Stimulated activated CD8-positive, alpha-beta memory T cell treated with anti-CD3 and anti-CD28 coated beads, Interleukin-12 subunit alpha, Interleukin-12 subunit beta, amount 100 ng/mL, for 24 hours (primary cell): ENCODE measurements around the gene CAPN2.

ENCODE experiments used
- DNase-seq: peaks from one replicate; pipeline ENCODE4 v3.0.0-alpha.2; 2020; ENCODE audit errors: extremely low read depth

The CAPN2 gene

GRCh38 chr1:223760833-223761232, 48.5 kb downstream of the CAPN2 start:
- DNase-seq, result no peak

- DNase-seq, result no peak
These were observed 49.1 kb downstream of the CAPN2 start for GRCh38 chr1:223761411-223761810.

GRCh38 chr1:223763251-223763650, 50.9 kb downstream of the CAPN2 start:
- DNase-seq, result no peak

DNA sequence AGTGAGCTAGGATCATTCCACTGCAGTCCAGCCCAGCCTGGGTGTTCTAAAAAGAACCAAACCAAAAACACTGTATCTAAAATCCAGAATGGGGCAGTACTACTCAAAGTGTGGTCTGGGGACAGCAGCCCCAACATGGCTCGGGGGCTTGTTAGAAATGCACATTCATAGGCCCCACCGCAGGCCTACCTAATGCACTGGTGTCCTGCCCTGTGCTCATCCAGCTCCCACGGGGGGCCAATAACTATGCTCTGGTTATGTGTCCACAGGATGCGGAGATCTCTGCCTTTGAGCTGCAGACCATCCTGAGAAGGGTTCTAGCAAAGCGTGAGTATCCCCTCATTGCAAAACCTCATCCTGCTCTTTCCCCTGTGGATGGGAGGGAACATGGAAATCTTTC, 51.5 kb downstream of the CAPN2 start:
- no peak for DNase-seq

GRCh38 chr1:223765036-223765718, 52.8 kb downstream of the CAPN2 start:
- DNase-seq, result no peak

GRCh38 chr1:223765719-223766340, 53.5 kb downstream of the CAPN2 start:
- DNase-seq, result no peak

DNA sequence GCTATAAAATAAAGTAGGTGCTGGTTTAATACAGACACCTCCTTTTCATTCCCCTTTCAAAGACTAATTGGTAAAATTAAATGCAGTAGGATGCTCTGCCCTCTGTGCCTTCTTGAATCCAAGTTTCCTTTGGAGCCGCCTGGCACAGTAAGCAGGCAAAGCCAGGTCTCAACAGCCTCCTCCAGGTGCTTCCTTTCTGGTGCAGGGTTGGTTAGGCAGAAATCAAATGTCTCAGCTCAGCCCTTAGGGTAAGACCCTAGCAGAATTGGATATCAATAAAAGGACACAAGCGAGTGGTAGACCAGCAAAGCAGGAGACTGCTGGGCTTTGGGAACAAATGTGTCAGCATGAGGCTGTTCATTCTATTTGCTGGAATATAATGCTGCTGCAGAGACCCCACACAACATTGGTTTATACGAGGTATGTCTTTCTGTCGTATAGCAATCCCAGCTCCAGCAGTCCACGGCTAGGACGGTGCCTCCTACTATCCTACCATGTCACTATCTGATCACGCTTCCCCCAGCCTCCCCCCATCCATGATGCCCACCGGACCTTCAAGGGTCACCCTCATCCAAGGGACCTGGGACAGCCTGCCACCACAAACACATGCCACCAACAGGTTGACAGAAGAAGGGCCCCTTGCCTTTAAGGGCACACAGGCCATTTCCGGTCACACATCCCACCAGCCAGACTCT, 58.4 kb downstream of the CAPN2 start:
- no peak for DNase-seq

GRCh38 chr1:223771469-223771813, 59.1 kb downstream of the CAPN2 start:
- DNase-seq, result no peak

- DNase-seq, result no peak
These were observed 59.8 kb downstream of the CAPN2 start for GRCh38 chr1:223771814-223772770.

GRCh38 chr1:223772771-223773160, 60.4 kb downstream of the CAPN2 start:
- DNase-seq, result no peak

GRCh38 chr1:223774134-223774814, 61.9 kb downstream of the CAPN2 start:
- no peak for DNase-seq

- DNase-seq, result no peak
These were observed 62.7 kb downstream of the CAPN2 start for GRCh38 chr1:223775054-223775453.

DNA sequence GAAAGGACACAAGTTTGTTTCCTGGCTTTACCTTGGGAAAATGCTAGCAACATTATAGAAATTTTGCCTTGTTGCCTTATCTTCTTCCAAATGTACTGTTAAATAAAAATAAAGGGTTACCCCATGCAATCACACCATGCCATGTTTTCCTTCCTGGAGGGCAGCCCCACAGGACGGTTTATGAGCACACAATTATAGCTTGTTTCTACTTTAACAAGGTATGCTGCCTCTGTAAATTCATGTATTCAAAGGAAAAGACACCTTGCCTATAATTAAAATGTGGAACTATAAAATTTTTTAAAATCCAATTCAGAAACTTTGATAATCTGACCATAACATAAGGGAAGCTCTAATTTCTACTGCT, 63.4 kb downstream of the CAPN2 start:
- no peak for DNase-seq

GRCh38 chr1:223776075-223776814, 63.9 kb downstream of the CAPN2 start:
- DNase-seq, result no peak

DNA sequence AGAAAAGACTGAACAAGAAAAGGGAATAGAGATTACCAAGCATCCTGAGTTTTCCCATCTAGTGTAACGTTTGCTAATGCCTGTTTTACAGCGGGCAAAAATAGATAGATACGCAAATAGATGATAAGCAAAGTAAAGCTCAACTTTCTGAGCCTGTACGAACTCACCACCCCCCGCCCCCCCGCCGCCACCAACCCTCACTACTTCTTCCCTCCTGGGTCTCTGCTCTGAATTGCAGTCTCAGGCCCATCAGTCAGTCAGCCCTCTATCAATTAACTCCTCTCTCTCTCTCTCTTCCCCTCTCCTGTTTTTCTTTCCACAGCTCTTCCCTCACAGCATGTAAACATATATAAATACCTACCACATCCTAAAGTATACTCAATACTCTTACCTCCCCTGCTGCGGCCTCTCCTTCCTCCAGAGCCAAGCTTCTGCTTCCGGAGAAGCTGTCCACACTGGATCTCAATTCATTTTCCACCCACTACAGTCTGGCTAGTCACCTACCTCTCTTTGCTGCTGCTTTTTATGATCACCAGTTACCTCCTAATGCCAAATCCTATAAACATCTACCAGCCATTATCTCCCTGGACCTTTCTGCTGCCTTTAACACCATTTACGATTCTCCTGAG, 64.6 kb downstream of the CAPN2 start:
- no peak for DNase-seq

- DNase-seq, result no peak
These were observed 68.0 kb downstream of the CAPN2 start for GRCh38 chr1:223780318-223780717.

GRCh38 chr1:223780949-223781348, 68.6 kb downstream of the CAPN2 start:
- DNase-seq, result no peak

GRCh38 chr1:223783676-223784075, 71.3 kb downstream of the CAPN2 start:
- DNase-seq, result no peak

GRCh38 chr1:223784541-223784940, 72.2 kb downstream of the CAPN2 start:
- no peak for DNase-seq

DNA sequence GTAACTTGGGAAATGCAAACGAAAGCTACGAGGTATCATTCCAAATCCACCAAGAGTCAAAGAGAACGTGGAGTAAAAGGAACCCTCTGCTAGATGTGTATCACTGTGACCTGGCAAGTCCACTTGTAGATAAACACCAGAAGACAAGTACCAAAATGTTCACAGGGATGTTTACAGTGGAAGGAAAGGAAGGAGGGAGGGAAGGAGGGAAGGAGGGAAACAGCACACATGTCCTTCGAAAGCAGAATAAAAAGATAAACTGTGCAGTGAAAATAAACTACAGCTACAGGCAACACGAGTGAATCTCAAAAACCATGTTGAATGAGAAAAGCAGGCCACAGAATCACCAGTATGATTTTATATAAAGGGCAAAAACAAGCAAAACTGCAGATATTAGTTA, 73.5 kb downstream of the CAPN2 start:
- DNase-seq, result no peak
